A673 (cell line): ENCODE measurements around the gene EHD4. TPM values are rescaled to one million over a fixed set of nuclear protein-coding genes. Genes with fewer than 3 reads are reported as not detected.

Source experiments
- BruUV-seq: library from RNA; stranded (reverse); fragments of 400-500 nt; replicated peaks from 2 replicates; lab custom pipeline; 2021; lab: Mats Ljungman, UMichigan
- CTCF ChIA-PET: fragments of 300-600 bp; sonication (Branson Sonifier 250); formaldehyde crosslinking; loops from one replicate; lab custom pipeline; 2022; ENCODE audit warnings: antibody characterized with exemption; lab: Charles Lee
- POLR2A ChIA-PET: fragments of 300-600 bp; sonication (Branson Sonifier 250); formaldehyde crosslinking; loops from one replicate; lab custom pipeline; 2022; ENCODE audit warnings: antibody characterized with exemption; ENCODE audit not compliant: low non-redundant PET; lab: Charles Lee
- DNase-seq: peaks from one replicate; pipeline ENCODE4 v3.0.0-alpha.2; 2015; ENCODE audit warnings: low spot score
- H3K27ac ChIP-seq: fragments of 200-600 bp; sonication (generic); 2 replicates; pipeline ENCODE4 v1.5.1; 2016; ENCODE audit warnings: mixed run types, low read depth, mild to moderate bottlenecking, mixed read lengths, antibody characterized with exemption, low read length; ENCODE audit not compliant: poor library complexity, severe bottlenecking
- H3K27me3 ChIP-seq: fragments of 200-600 bp; sonication (generic); replicated peaks from 2 replicates; pipeline ENCODE4 v1.6.1; 2017; ENCODE audit warnings: mixed run types, low read depth, mild to moderate bottlenecking, mixed read lengths, antibody characterized with exemption, low read length; ENCODE audit not compliant: insufficient read depth, poor library complexity
- H3K36me3 ChIP-seq: fragments of 200-600 bp; sonication (generic); 2 replicates; pipeline ENCODE4 v1.6.1; 2016; ENCODE audit warnings: mixed run types, mild to moderate bottlenecking, mixed read lengths, antibody characterized with exemption, low read length; ENCODE audit not compliant: insufficient read depth, poor library complexity, severe bottlenecking
- H3K4me1 ChIP-seq: fragments of 200-600 bp; sonication (generic); 2 replicates; pipeline ENCODE4 v1.6.1; 2017; ENCODE audit warnings: mixed run types, mild to moderate bottlenecking, mixed read lengths, antibody characterized with exemption, low read length; ENCODE audit not compliant: insufficient read depth, poor library complexity, severe bottlenecking
- H3K4me3 ChIP-seq: fragments of 200-600 bp; sonication (generic); 2 replicates; pipeline ENCODE4 v1.5.1; 2016; ENCODE audit warnings: low read depth, mixed run types, mild to moderate bottlenecking, mixed read lengths, low read length; ENCODE audit not compliant: poor library complexity, severe bottlenecking
- H3K9me3 ChIP-seq: fragments of 200-600 bp; sonication (generic); 2 replicates; pipeline ENCODE4 v1.6.1; 2016; ENCODE audit warnings: mixed run types, low read depth, mild to moderate bottlenecking, mixed read lengths, antibody characterized with exemption, low read length; ENCODE audit not compliant: poor library complexity, severe bottlenecking
- EZH2 ChIP-seq: fragments of 200-600 bp; sonication (generic); IDR thresholded peaks from 2 replicates; pipeline ENCODE4 v1.6.1; 2017; ENCODE audit warnings: borderline replicate concordance, low read depth, mild to moderate bottlenecking, mixed read lengths, antibody characterized with exemption, low read length; ENCODE audit not compliant: poor library complexity, severe bottlenecking
- intact Hi-C: fragments of 100-400 bp; cut with micrococcal nuclease; formaldehyde crosslinking; loops from one replicate; pipeline ENCODE4 v1.10.0; 2022; ENCODE audit not compliant: unreplicated experiment
- total RNA-seq: library from RNA; stranded (reverse); gene quantifications from 2 replicates; pipeline ENCODE4 v1.2.3, GENCODE V29; 2021
- TF ChIP-seq, protein P1 (sequence below): fragments of 300-800, 200-600 bp; sonication (generic); conservative IDR thresholded peaks from 2 replicates; pipeline ENCODE4 v1.5.1; 2017; ENCODE audit warnings: low read depth, mild to moderate bottlenecking, antibody characterized with exemption, low read length, moderate library complexity, mixed read lengths

Gene EHD4
- total RNA-seq, 1 experiment from 2014 or later: 29.4 TPM

DNA sequence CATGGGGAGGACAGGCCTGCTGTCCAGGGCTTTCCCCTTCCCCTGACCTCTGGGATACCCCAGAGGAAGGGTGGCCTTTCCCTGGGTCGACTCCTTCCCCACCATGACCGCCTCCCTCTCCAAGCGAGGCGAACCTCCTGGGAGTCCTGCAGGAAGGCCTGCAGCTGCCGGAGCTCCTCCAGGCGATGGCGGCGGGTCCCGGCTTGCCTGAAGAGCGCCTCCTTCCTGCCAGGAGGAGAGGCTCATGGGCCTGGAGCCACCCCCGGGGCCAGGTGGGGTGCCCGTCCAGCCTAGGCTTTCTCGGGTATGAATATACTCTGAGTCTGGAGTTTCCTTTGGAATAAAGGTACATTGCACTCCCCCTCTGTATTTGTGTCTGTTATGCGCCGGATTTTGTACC, 113.6 kb downstream of the EHD4 start:
- CTCF ChIA-PET: no interaction called here
- BruUV-seq: no TSS peak
- H3K9me3 ChIP-seq: no peaks in the 10 kb centered on the region
- intact Hi-C loops: no loop called here
- no peaks in the 10 kb centered on the region for H3K27me3 ChIP-seq
- H3K27ac ChIP-seq: no peak overlapping the region
- peaks cover 7% of the 10 kb centered on the region for H3K4me1 ChIP-seq
- H3K4me3 ChIP-seq: no peak overlapping the region
- no peak for TF ChIP-seq EZH2
- TF ChIP-seq, protein P1, sequence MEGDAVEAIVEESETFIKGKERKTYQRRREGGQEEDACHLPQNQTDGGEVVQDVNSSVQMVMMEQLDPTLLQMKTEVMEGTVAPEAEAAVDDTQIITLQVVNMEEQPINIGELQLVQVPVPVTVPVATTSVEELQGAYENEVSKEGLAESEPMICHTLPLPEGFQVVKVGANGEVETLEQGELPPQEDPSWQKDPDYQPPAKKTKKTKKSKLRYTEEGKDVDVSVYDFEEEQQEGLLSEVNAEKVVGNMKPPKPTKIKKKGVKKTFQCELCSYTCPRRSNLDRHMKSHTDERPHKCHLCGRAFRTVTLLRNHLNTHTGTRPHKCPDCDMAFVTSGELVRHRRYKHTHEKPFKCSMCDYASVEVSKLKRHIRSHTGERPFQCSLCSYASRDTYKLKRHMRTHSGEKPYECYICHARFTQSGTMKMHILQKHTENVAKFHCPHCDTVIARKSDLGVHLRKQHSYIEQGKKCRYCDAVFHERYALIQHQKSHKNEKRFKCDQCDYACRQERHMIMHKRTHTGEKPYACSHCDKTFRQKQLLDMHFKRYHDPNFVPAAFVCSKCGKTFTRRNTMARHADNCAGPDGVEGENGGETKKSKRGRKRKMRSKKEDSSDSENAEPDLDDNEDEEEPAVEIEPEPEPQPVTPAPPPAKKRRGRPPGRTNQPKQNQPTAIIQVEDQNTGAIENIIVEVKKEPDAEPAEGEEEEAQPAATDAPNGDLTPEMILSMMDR: no peak
- POLR2A ChIA-PET: interaction anchor here (0.6 kb wide), 1 partner anchor 822 kb away, joined by 5 read pairs; no protein-coding TSS in a partner anchor
- H3K36me3 ChIP-seq: no peaks in the 10 kb centered on the region
- DNase-seq: no peak

DNA sequence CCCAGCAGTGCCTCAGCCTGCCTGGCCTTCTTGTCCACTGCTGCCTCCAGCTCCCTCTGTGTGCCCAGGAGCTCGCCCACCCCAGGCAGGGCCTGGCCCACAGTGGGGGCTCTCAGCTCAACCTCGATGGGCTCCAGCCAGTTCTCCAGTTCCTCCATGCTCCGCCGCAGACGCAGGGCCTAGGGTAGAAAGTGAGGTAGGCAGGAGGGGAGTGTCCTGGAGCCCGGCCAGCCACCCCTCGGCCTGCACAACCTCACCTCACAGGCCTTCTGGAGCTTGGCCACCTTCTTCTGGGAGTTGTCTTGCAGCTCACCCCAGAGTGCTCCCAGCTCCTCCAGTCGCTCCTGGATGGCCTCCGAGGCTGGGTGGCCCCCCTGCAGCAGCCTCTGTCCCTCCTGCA, 115.0 kb downstream of the EHD4 start:
- ChIA-PET CTCF (no interaction called here), POLR2A (no interaction called here)
- no peak overlapping the region for H3K27ac ChIP-seq
- H3K9me3 ChIP-seq: no peaks in the 10 kb centered on the region
- no TSS peak for BruUV-seq
- no peak for TF ChIP-seq EZH2
- TF ChIP-seq, protein P1: no peak
- DNase-seq: no peak
- no peaks in the 10 kb centered on the region for H3K36me3 ChIP-seq
- no peak overlapping the region for H3K4me3 ChIP-seq
- H3K27me3 ChIP-seq: no peaks in the 10 kb centered on the region
- no peaks in the 10 kb centered on the region for H3K4me1 ChIP-seq
- intact Hi-C loops: no loop called here

DNA sequence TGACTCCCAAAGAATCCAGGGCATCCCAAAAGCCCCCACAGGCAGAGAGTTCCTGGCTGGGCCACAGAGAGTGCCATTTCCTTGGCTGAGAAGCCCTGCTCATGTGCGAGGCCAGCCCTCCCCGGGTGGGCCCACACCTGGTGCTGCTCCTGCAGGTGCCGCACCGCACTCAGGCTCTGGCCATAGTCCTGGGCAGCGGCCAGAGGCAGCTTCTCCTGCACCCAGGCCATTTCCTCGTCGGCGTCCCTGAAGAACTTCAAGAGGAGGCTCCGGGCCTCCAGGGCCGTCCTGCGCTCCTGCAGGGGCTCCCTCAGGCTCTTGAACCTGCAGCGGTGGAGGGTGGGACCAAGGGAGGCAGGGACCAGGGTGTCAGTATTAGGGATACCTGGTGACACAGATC, 115.6 kb downstream of the EHD4 start:
- CTCF ChIA-PET: no interaction called here
- TF ChIP-seq EZH2: no peak
- Histone ChIP-seq H3K9me3 (no peaks in the 10 kb centered on the region), H3K27ac (no peak overlapping the region), H3K4me3 (no peak overlapping the region), H3K4me1 (no peaks in the 10 kb centered on the region), H3K36me3 (no peaks in the 10 kb centered on the region), H3K27me3 (no peaks in the 10 kb centered on the region)
- no TSS peak for BruUV-seq
- intact Hi-C loops: no loop called here
- POLR2A ChIA-PET: no interaction called here
- DNase-seq: no peak

DNA sequence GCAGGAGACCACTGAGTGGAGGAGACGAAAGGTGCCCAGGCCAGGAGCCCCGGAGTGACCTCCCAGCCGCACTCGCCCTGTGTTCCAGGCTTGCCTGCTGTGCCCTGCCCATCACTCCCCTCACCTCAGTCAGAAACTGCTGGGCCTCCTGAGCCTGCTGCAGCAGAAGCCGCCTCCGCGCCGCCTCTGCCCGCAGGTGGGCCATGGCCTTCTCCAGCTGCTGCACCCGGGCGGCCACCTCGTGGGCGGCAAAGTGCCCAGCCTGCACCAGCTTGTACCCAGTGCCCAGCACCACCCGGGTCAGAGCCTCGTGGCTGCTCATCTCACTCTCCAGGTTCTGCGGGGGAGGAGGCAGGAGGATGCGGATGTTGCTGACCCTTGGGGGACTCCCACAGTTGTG, 116.1 kb downstream of the EHD4 start:
- BruUV-seq: no TSS peak

More for the DNA sequence above, 116.1 kb downstream of the EHD4 start:
- intact Hi-C loops: no loop called here
- ChIA-PET POLR2A (no interaction called here), CTCF (no interaction called here)
- Histone ChIP-seq H3K36me3 (no peaks in the 10 kb centered on the region), H3K9me3 (no peaks in the 10 kb centered on the region), H3K4me3 (no peak overlapping the region), H3K27ac (no peak overlapping the region), H3K27me3 (no peaks in the 10 kb centered on the region), H3K4me1 (no peaks in the 10 kb centered on the region)
- TF ChIP-seq, protein P1: no peak
- no peak for TF ChIP-seq EZH2
- no peak for DNase-seq
